Natural killer cell (primary cell): Measurements from ENCODE around the gene DNMT1. TPM values are rescaled to one million over a fixed set of nuclear protein-coding genes. Genes with fewer than 3 reads are reported as not detected.

Experiments
- ATAC-seq, 3 donors: fragments of 150-1000 bp in 2 of 3; fragments of 200-7000 bp in 1 of 3; cut with Tn5 transposase; 1 replicate in 1 of 3; 2 replicates in 2 of 3; pipeline ENCODE4 v1.10.0; 2021; ENCODE audit warnings: mild to moderate bottlenecking in 2 of 3, moderate library complexity in 2 of 3
- DNase-seq, 2 donors: peaks; one replicate each; pipeline versions ENCODE4 v3.0.0 to v3.0.0-alpha.2; 2013 to 2021; ENCODE audit warnings: mixed read lengths in 1 of 2
- H3K27ac ChIP-seq: one replicate; pipeline ENCODE4 v1.5.1; 2013; ENCODE audit warnings: mild to moderate bottlenecking, low read length
- H3K27me3 ChIP-seq: one replicate; pipeline ENCODE4 v1.6.1; 2013; ENCODE audit warnings: low read length; ENCODE audit not compliant: control insufficient read depth, insufficient read depth
- H3K36me3 ChIP-seq: one replicate; pipeline ENCODE4 v1.6.1; 2013; ENCODE audit warnings: low read length; ENCODE audit not compliant: control insufficient read depth, insufficient read depth
- H3K4me1 ChIP-seq: one replicate; pipeline ENCODE4 v1.6.1; 2013; ENCODE audit warnings: low read length; ENCODE audit not compliant: control insufficient read depth, insufficient read depth
- H3K4me3 ChIP-seq: one replicate; pipeline ENCODE4 v1.5.1; 2013; ENCODE audit warnings: low read length
- H3K9me3 ChIP-seq: one replicate; pipeline ENCODE4 v1.6.1; 2013; ENCODE audit warnings: low read length; ENCODE audit not compliant: control insufficient read depth, insufficient read depth
- H3K27ac Mint-ChIP-seq, 2 donors: one replicate each; pipeline ENCODE4 v1.8.0; 2022; ENCODE audit warnings: mild to moderate bottlenecking in 2 of 2, mixed read lengths in 2 of 2, moderate library complexity in 1 of 2
- H3K27me3 Mint-ChIP-seq, 2 donors: one replicate each; pipeline ENCODE4 v1.8.0; 2022; ENCODE audit warnings: low read depth in 2 of 2, mixed read lengths in 2 of 2
- H3K36me3 Mint-ChIP-seq: one replicate; pipeline ENCODE4 v1.8.0; 2022; ENCODE audit warnings: mixed read lengths
- H3K4me1 Mint-ChIP-seq, 2 donors: one replicate each; pipeline ENCODE4 v1.8.0; 2022; ENCODE audit warnings: mixed read lengths in 2 of 2
- H3K4me3 Mint-ChIP-seq: one replicate; pipeline ENCODE4 v1.8.0; 2022; ENCODE audit warnings: mild to moderate bottlenecking, moderate library complexity, mixed read lengths
- H3K9me3 Mint-ChIP-seq, 2 donors: one replicate each; pipeline ENCODE4 v1.8.0; 2022; ENCODE audit warnings: mixed read lengths in 2 of 2
- WGBS: methylation state at CpG from one replicate; pipeline ENCODE4 v1.1.7; 2013; ENCODE audit warnings: missing lambda C conversion rate; ENCODE audit not compliant: insufficient coverage; 5-methylcytosine and 5-hydroxymethylcytosine counted together
- intact Hi-C: fragments of 100-400 bp; cut with micrococcal nuclease; formaldehyde crosslinking; loops from one replicate; pipeline ENCODE4 v1.14.2; 2022
- total RNA-seq, 4 donors: library from RNA; stranded (reverse); fragments of 120-200 nt in 1 of 4; gene quantifications; one replicate each; pipeline versions ENCODE4 v1.2.3 to v1.2.4, GENCODE V29; 2013 to 2022
- TF ChIP-seq, protein P1 (sequence below): fragments of 200-600 bp; IDR thresholded peaks from one replicate; pipeline ENCODE4 v1.8.0; 2022; ENCODE audit warnings: antibody characterized with exemption

Gene DNMT1
- total RNA-seq, 3 donors from 2014 or later (not counting 1 experiment from before 2014, with no cell fraction given) = 266 to 323 (median 275) TPM

DNA sequence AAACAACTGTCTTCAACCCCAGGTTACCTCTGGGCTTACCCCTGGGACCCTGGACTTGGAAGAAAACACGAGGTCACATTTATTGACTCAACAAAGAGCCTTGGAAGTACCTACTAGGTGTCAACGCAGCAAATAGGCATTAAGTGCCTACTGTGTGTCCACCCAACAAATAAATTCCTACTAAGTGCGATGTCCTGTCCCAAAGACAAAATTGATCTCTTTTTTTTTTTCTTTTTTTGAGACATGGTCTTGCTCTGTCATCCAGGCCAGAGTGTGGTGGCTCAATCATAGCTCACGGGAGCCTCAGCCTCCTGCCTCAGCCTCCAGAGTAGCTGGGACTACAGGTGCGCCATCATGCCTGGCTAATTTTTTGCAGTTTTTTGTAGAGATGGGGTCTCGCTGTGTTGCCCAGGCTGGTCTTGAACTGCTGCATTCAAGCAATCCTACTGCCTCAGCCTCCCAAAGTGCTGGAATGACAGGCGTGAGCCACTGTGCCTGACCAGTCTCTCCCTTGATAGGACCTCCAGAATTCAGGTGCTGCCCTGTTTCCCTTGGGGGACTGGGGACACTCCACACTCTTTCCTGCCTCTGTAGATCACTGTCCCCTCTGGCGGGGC lies 37.0 kb upstream of the DNMT1 start:
- H3K27me3 ChIP-seq = no peaks in the 10 kb centered on the region
- Mint-ChIP-seq H3K36me3 (no peaks in the 10 kb centered on the region), H3K4me3 (peak overlapping the region; percentile 92), H3K9me3 (no peaks in the 10 kb centered on the region), H3K27me3 (no peaks in the 10 kb centered on the region), H3K4me1 (peaks cover 16 to 24% of the 10 kb centered on the region in 2 donors), H3K27ac (peak overlapping the region; percentile 78 to 88)
- peak overlapping the region; percentile 88 for H3K4me3 ChIP-seq
- no peaks in the 10 kb centered on the region for H3K9me3 ChIP-seq
- no peak for DNase-seq
- TF ChIP-seq, protein P1, sequence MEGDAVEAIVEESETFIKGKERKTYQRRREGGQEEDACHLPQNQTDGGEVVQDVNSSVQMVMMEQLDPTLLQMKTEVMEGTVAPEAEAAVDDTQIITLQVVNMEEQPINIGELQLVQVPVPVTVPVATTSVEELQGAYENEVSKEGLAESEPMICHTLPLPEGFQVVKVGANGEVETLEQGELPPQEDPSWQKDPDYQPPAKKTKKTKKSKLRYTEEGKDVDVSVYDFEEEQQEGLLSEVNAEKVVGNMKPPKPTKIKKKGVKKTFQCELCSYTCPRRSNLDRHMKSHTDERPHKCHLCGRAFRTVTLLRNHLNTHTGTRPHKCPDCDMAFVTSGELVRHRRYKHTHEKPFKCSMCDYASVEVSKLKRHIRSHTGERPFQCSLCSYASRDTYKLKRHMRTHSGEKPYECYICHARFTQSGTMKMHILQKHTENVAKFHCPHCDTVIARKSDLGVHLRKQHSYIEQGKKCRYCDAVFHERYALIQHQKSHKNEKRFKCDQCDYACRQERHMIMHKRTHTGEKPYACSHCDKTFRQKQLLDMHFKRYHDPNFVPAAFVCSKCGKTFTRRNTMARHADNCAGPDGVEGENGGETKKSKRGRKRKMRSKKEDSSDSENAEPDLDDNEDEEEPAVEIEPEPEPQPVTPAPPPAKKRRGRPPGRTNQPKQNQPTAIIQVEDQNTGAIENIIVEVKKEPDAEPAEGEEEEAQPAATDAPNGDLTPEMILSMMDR = no peak
- ATAC-seq = no peak
- H3K36me3 ChIP-seq = no peaks in the 10 kb centered on the region
- 82% methylated on average over 8 of the region's 8 CpGs for WGBS
- intact Hi-C loops = loop anchor here (2.0 to 5.0 kb wide), 2 partner anchors 37 to 299 kb away; partner anchors contain the start of gene DNMT1
- peaks cover 52% of the 10 kb centered on the region for H3K4me1 ChIP-seq
- peak overlapping the region; percentile 86 for H3K27ac ChIP-seq

DNA sequence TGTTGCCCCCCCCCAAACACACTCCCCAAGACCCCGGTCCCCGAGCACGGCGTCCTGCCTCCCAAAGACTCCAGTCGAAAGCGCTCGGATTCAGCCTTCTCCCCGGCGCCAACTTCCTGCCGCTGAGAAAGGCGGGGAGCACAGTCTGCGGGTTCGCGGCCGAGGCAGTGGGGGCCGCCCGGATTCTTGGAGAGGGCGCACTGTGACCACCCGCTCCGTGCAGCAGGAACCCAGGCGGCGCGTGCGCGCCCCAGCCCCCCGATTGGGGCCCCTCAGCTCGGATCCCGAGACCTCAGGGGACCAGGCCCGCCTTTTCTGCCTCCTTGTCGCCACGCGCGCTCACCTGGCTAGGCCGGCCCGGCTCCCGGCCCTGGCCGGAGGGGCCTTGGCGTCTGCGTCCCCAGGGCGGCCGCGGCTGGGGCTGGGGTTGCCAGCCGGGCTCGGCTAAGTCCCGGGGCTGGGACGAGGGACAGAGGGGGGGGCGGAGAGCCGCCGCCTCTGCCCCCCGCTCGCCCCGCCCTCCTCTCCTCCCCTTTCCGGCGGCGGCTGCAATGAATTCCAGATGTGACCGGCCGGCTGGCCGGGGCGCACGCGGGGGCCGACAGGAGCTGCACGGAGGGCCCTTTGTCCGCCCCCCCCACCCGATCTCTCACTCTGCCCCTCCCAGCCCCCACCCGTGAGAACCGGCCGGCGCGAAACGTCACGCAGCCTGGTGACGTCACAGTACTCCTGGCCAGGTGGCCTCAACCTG lies 36.3 kb upstream of the DNMT1 start, which contains the start of gene S1PR2:
TSS of gene S1PR2 (minus strand) at position 471 of the 751 bp plus-strand sequence. CDS start 6,426 bp downstream, outside the sequence.
- TF ChIP-seq, protein P1 = no peak
- Histone ChIP-seq H3K4me1 (peaks cover 45% of the 10 kb centered on the region), H3K27me3 (no peaks in the 10 kb centered on the region), H3K4me3 (peak within 1 kb of the TSS; percentile 88), H3K9me3 (no peaks in the 10 kb centered on the region), H3K36me3 (no peaks in the 10 kb centered on the region), H3K27ac (peak within 1 kb of the TSS; percentile 86)
- ATAC-seq (peak; percentile 49 to 66 (median 55)), DNase-seq (peak; percentile 68 to 88)
- H3K4me1 Mint-ChIP-seq = peaks cover 9 to 18% of the 10 kb centered on the region in 2 donors
- H3K4me3 Mint-ChIP-seq = peak within 1 kb of the TSS; percentile 92
- no peaks in the 10 kb centered on the region for H3K9me3 Mint-ChIP-seq
- no peaks in the 10 kb centered on the region for H3K36me3 Mint-ChIP-seq
- H3K27ac Mint-ChIP-seq = peak within 1 kb of the TSS; percentile 86 to 88
- under 1% methylated on average over 72 of the region's 73 CpGs for WGBS
- intact Hi-C loops = loop anchor here (2.0 to 5.0 kb wide), 2 partner anchors 36 to 299 kb away; partner anchors contain the start of gene DNMT1
- no peaks in the 10 kb centered on the region for H3K27me3 Mint-ChIP-seq

DNA sequence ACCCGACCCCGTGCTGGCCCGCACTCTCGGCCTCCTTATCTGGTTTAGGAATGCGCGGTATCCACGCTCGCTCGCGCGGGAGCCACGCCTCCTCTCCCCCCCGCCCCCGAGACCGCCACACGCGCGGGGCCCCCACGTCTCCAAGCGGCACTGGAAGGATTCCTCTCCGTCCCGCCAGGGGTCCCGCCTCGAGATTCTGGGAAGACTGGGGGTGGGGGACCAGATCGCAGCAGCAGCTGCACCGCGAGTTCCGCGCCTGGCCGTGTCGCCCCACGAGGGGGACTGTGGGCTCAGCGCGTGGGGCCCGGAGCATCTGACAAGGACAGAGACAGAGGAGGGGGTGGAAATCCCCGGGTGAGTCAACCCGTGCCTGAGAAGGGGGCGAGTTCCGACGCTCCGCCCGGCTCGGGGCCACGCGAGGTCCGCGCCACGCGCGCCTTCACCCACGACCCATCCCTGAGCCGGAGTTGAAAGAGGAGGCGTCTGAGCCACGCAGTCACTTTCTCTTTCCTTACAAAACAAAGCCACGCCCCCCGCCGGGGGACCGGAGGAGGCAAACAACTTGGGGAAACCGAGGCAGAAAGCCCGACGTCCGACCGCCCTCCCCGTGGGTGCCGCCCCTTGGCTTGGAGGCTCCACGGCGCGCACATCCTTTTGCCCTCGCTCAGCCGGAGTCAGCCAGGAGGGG lies 35.6 kb upstream of the DNMT1 start:
- H3K4me3 Mint-ChIP-seq = peak overlapping the region; percentile 92
- intact Hi-C loops = loop anchor here (2.0 to 5.0 kb wide), 2 partner anchors 36 to 298 kb away; partner anchors contain the start of gene DNMT1
- no peaks in the 10 kb centered on the region for H3K9me3 Mint-ChIP-seq
- peak; percentile 79 to 87 (median 81) for ATAC-seq
- WGBS = under 1% methylated on average over 70 of the region's 70 CpGs
- Histone ChIP-seq H3K36me3 (no peaks in the 10 kb centered on the region), H3K27me3 (no peaks in the 10 kb centered on the region), H3K4me1 (peaks cover 38% of the 10 kb centered on the region), H3K9me3 (no peaks in the 10 kb centered on the region), H3K27ac (peak overlapping the region; percentile 86), H3K4me3 (peak overlapping the region; percentile 88)
- H3K4me1 Mint-ChIP-seq = peaks cover 6 to 15% of the 10 kb centered on the region in 2 donors
- peak; percentile 70 to 88 for DNase-seq
- TF ChIP-seq, protein P1 = no peak
- H3K36me3 Mint-ChIP-seq = no peaks in the 10 kb centered on the region
- peak overlapping the region; percentile 86 to 88 for H3K27ac Mint-ChIP-seq
- H3K27me3 Mint-ChIP-seq = no peaks in the 10 kb centered on the region
